GM23248 (cell line): ENCODE measurements around the gene MICAL2. TPM values are rescaled to one million over a fixed set of nuclear protein-coding genes. Genes with fewer than 3 reads are reported as not detected.

ENCODE experiments used
- DNase-seq: peaks from one replicate; pipeline ENCODE4 v3.0.0-alpha.2; 2015
- H2AFZ ChIP-seq: fragments of 200-600 bp; sonication (generic); 2 replicates; pipeline ENCODE4 v1.6.1; 2016; ENCODE audit warnings: antibody characterized with exemption
- H3F3A ChIP-seq: fragments of 200-600 bp; sonication (generic); 2 replicates; pipeline ENCODE4 v1.6.1; 2016; ENCODE audit warnings: mild to moderate bottlenecking, antibody characterized with exemption, mixed run types; ENCODE audit not compliant: insufficient read depth
- H3K27ac ChIP-seq: fragments of 200-600 bp; sonication (generic); 2 replicates; pipeline ENCODE4 v1.5.1; 2016; ENCODE audit warnings: mild to moderate bottlenecking
- H3K27me3 ChIP-seq: fragments of 200-600 bp; sonication (generic); replicated peaks from 2 replicates; pipeline ENCODE4 v1.6.1; 2016; ENCODE audit warnings: mild to moderate bottlenecking; ENCODE audit not compliant: insufficient read depth
- H3K36me3 ChIP-seq: fragments of 200-600 bp; sonication (generic); 2 replicates; pipeline ENCODE4 v1.6.1; 2016; ENCODE audit warnings: low read depth, mild to moderate bottlenecking
- H3K4me1 ChIP-seq: fragments of 200-600 bp; sonication (generic); 2 replicates; pipeline ENCODE4 v1.6.1; 2016; ENCODE audit warnings: mild to moderate bottlenecking; ENCODE audit not compliant: insufficient read depth
- H3K4me2 ChIP-seq: fragments of 200-600 bp; sonication (generic); one replicate; pipeline ENCODE4 v1.6.1; 2016; ENCODE audit warnings: mild to moderate bottlenecking; ENCODE audit not compliant: unreplicated experiment
- H3K4me3 ChIP-seq: fragments of 200-600 bp; sonication (generic); 2 replicates; pipeline ENCODE4 v1.5.1; 2016; ENCODE audit warnings: mild to moderate bottlenecking
- H3K79me2 ChIP-seq: fragments of 200-600 bp; sonication (generic); 2 replicates; pipeline ENCODE4 v1.6.1; 2016; ENCODE audit warnings: mild to moderate bottlenecking; ENCODE audit not compliant: insufficient read depth
- H3K9ac ChIP-seq: fragments of 200-600 bp; sonication (generic); 2 replicates; pipeline ENCODE4 v1.6.1; 2016; ENCODE audit warnings: mild to moderate bottlenecking
- H3K9me2 ChIP-seq: fragments of 200-600 bp; sonication (generic); 2 replicates; pipeline ENCODE4 v1.6.1; 2016; ENCODE audit warnings: mixed run types, mild to moderate bottlenecking, moderate library complexity; ENCODE audit not compliant: insufficient read depth
- H3K9me3 ChIP-seq: fragments of 200-600 bp; sonication (generic); one replicate; pipeline ENCODE4 v1.6.1; 2017; ENCODE audit warnings: low read depth
- H4K20me1 ChIP-seq: fragments of 200-600 bp; sonication (generic); 2 replicates; pipeline ENCODE4 v1.6.0; 2016; ENCODE audit not compliant: insufficient read depth
- EZH2 ChIP-seq: fragments of 200-600 bp; sonication (generic); IDR thresholded peaks from 2 replicates; pipeline ENCODE4 v1.6.1; 2018; ENCODE audit warnings: antibody characterized with exemption, mild to moderate bottlenecking; ENCODE audit not compliant: insufficient read depth, poor library complexity, severe bottlenecking
- EZH2phosphoT487 ChIP-seq: fragments of 200-600 bp; sonication (generic); IDR thresholded peaks from 2 replicates; pipeline ENCODE4 v1.6.1; 2018; ENCODE audit warnings: antibody characterized with exemption, moderate library complexity, mild to moderate bottlenecking, low read depth; ENCODE audit not compliant: insufficient read depth
- WGBS, 2 experiments: methylation state at CpG; one replicate each; pipeline ENCODE4 v1.1.6; 2015 to 2017; ENCODE audit warnings: low lambda C conversion rate in 2 of 2, low coverage in 1 of 2; ENCODE audit errors: missing lambda C conversion rate in 2 of 2; 5-methylcytosine and 5-hydroxymethylcytosine counted together
- in situ Hi-C: fragments of 300-500 bp; cut with MboI; formaldehyde crosslinking; loops from 2 replicates; pipeline ENCODE4 v1.15.0; 2020
- polyA plus RNA-seq: library from polyadenylated mRNA; unstranded; fragments of >200 nt; fragmentation: Nextera tagmentation; extraction: Ambion mirVana; gene quantifications from 2 replicates; pipeline ENCODE4 v1.2.1, GENCODE V29; 2016
- total RNA-seq: library from RNA; depleted of rRNA; stranded (reverse); fragments of >200 nt; shearing (Covaris generic); gene quantifications from 2 replicates; pipeline ENCODE4 v1.2.3, GENCODE V29; 2014

The MICAL2 gene
- total and polyA plus RNA-seq, 2 experiments from 2014 or later = 83.3 to 158 TPM

- WGBS, 2 experiments = 74 to 78% methylated on average over 4 of the region's 4 CpGs
- no peak overlapping the region for H3K27ac ChIP-seq
- H4K20me1 ChIP-seq = no peaks in the 10 kb centered on the region
- no peak for DNase-seq
- H3K27me3 ChIP-seq = no peaks in the 10 kb centered on the region
- H3K4me1 ChIP-seq = peaks cover 23% of the 10 kb centered on the region
- no peaks in the 10 kb centered on the region for H3K36me3 ChIP-seq
- no peak for TF ChIP-seq EZH2phosphoT487
- no peak for TF ChIP-seq EZH2
- in situ Hi-C loops = no loop called here
- no peak overlapping the region for H3K4me2 ChIP-seq
- H3K4me3 ChIP-seq = no peak overlapping the region
- no peak overlapping the region for H3K9ac ChIP-seq
- no peaks in the 10 kb centered on the region for H3K79me2 ChIP-seq
- H3K9me2 ChIP-seq = no peaks in the 10 kb centered on the region
- H3K9me3 ChIP-seq = no peaks in the 10 kb centered on the region
- H3F3A ChIP-seq = peaks cover 17% of the 10 kb centered on the region
- no peak overlapping the region for H2AFZ ChIP-seq
These were observed 180.9 kb downstream of the MICAL2 start for GRCh38 chr11:12291313-12291712.

GRCh38 chr11:12291766-12292165 lies 181.4 kb downstream of the MICAL2 start:
- H3F3A ChIP-seq = peaks cover 13% of the 10 kb centered on the region

GRCh38 chr11:12292766-12293165 lies 182.4 kb downstream of the MICAL2 start:
- H3F3A ChIP-seq = peaks cover 5% of the 10 kb centered on the region; the same call in 1 of the 2 replicates
- peaks cover 11% of the 10 kb centered on the region for H3K4me1 ChIP-seq
- no peaks in the 10 kb centered on the region for H3K9me3 ChIP-seq
- no peak overlapping the region for H3K4me2 ChIP-seq
- TF ChIP-seq EZH2phosphoT487 (no peak), EZH2 (no peak)
- no peak overlapping the region for H3K9ac ChIP-seq
- DNase-seq = no peak
- no peak overlapping the region for H3K27ac ChIP-seq
- no peaks in the 10 kb centered on the region for H3K36me3 ChIP-seq
- WGBS, 2 experiments = 95 to 100% methylated on average over 1 of the region's 1 CpG
- no peak overlapping the region for H2AFZ ChIP-seq
- no peaks in the 10 kb centered on the region for H3K9me2 ChIP-seq
- no peak overlapping the region for H3K4me3 ChIP-seq
- no peaks in the 10 kb centered on the region for H3K79me2 ChIP-seq
- H3K27me3 ChIP-seq = no peaks in the 10 kb centered on the region
- H4K20me1 ChIP-seq = no peaks in the 10 kb centered on the region
- in situ Hi-C loops = no loop called here

More at GRCh38 chr11:12291766-12292165, 181.4 kb downstream of the MICAL2 start:
- Histone ChIP-seq H3K36me3 (no peaks in the 10 kb centered on the region), H2AFZ (no peak overlapping the region), H3K4me2 (no peak overlapping the region), H3K79me2 (no peaks in the 10 kb centered on the region), H3K27ac (no peak overlapping the region), H3K9me2 (no peaks in the 10 kb centered on the region), H3K9me3 (no peaks in the 10 kb centered on the region), H3K27me3 (no peaks in the 10 kb centered on the region), H3K9ac (no peak overlapping the region), H3K4me3 (no peak overlapping the region), H4K20me1 (no peaks in the 10 kb centered on the region), H3K4me1 (peaks cover 19% of the 10 kb centered on the region)
- no peak for DNase-seq
- WGBS, 2 experiments = 75 to 90% methylated on average over 4 of the region's 4 CpGs
- in situ Hi-C loops = no loop called here
- no peak for TF ChIP-seq EZH2phosphoT487
- TF ChIP-seq EZH2 = no peak

GRCh38 chr11:12293486-12293885 lies 183.1 kb downstream of the MICAL2 start:
- no peak for TF ChIP-seq EZH2
- TF ChIP-seq EZH2phosphoT487 = no peak
- in situ Hi-C loops = no loop called here
- no peaks in the 10 kb centered on the region for H3K36me3 ChIP-seq

GRCh38 chr11:12294613-12295012 lies 184.2 kb downstream of the MICAL2 start:
- in situ Hi-C loops = no loop called here
- no peaks in the 10 kb centered on the region for H3K27me3 ChIP-seq
- H3K4me1 ChIP-seq = no peaks in the 10 kb centered on the region
- no peaks in the 10 kb centered on the region for H3K79me2 ChIP-seq
- no peak for TF ChIP-seq EZH2phosphoT487
- TF ChIP-seq EZH2 = no peak
- no peaks in the 10 kb centered on the region for H3K9me2 ChIP-seq
- no peak overlapping the region for H2AFZ ChIP-seq
- H3K36me3 ChIP-seq = no peaks in the 10 kb centered on the region
- no peak overlapping the region for H3K4me3 ChIP-seq
- H3K27ac ChIP-seq = no peak overlapping the region
- no peak for DNase-seq
- WGBS, 2 experiments = 89 to 98% methylated on average over 3 to 5 of the region's 5 CpGs
- H3K4me2 ChIP-seq = no peak overlapping the region
- H4K20me1 ChIP-seq = no peaks in the 10 kb centered on the region
- H3K9me3 ChIP-seq = no peaks in the 10 kb centered on the region
- no peak overlapping the region for H3K9ac ChIP-seq
- no peaks in the 10 kb centered on the region for H3F3A ChIP-seq

More at GRCh38 chr11:12293486-12293885, 183.1 kb downstream of the MICAL2 start:
- no peaks in the 10 kb centered on the region for H3K9me2 ChIP-seq
- no peak for DNase-seq
- H4K20me1 ChIP-seq = no peaks in the 10 kb centered on the region
- no peak overlapping the region for H3K4me3 ChIP-seq
- no peak overlapping the region for H3K9ac ChIP-seq
- no peak overlapping the region for H3K27ac ChIP-seq
- no peaks in the 10 kb centered on the region for H3K9me3 ChIP-seq
- no peaks in the 10 kb centered on the region for H3K79me2 ChIP-seq
- H3K27me3 ChIP-seq = no peaks in the 10 kb centered on the region
- H2AFZ ChIP-seq = no peak overlapping the region
- WGBS, 2 experiments = 88 to 89% methylated on average over 6 of the region's 6 CpGs
- H3K4me2 ChIP-seq = no peak overlapping the region
- peaks cover 5% of the 10 kb centered on the region; the same call in 1 of the 2 replicates for H3K4me1 ChIP-seq
- H3F3A ChIP-seq = no peaks in the 10 kb centered on the region
